Measurements from ENCODE around the gene NFU1.

Gene NFU1

GRCh38 chr2:69465513-69466456, 28.6 kb upstream of the NFU1 start:
- Histone ChIP-seq H3K4me1 (ENCODE audit: control insufficient read depth, insufficient read depth, low read length) (no peaks in the 10 kb centered on the region), H3K9me3 (ENCODE audit: control insufficient read depth, insufficient read depth, low read depth, low read length) (no peaks in the 10 kb centered on the region), H3K4me3 (ENCODE audit: low read depth, low read length) (no peak overlapping the region), H3K36me3 (ENCODE audit: control insufficient read depth in 2 of 2, insufficient read depth in 1 of 2, low read length in 2 of 2) (peaks cover 0 to 16% of the 10 kb centered on the region in 2 experiments; a peak in 1 of 3 replicates), H3K27ac (ENCODE audit: extremely low read depth, low read depth, low read length) (no peak overlapping the region)
- TF ChIP-seq GFI1B (tag by site-specific recombination; IDR thresholded peaks at IDR 0.05) = no peak
- TF ChIP-seq INSM2 (tag by site-specific recombination; IDR thresholded peaks at IDR 0.05) = no peak
- no peak for TF ChIP-seq YY2 (tag by site-specific recombination; IDR thresholded peaks at IDR 0.05)
- no peak for TF ChIP-seq ZBTB20 (tag by site-specific recombination; IDR thresholded peaks at IDR 0.05)
- TF ChIP-seq ZNF830 (tag by site-specific recombination; IDR thresholded peaks at IDR 0.05; ENCODE audit: low read depth) = no peak
- no peak for TF ChIP-seq ZNF692 (tag by site-specific recombination; IDR thresholded peaks at IDR 0.05)
- no peak for TF ChIP-seq HOXC10 (CRISPR knock-in tag; IDR thresholded peaks at IDR 0.05)
- no peak for TF ChIP-seq ZNF555 (tag by site-specific recombination; conservative IDR thresholded peaks at IDR 0.05)
- no peak for TF ChIP-seq ZNF624 (tag by site-specific recombination; IDR thresholded peaks at IDR 0.05)
- TF ChIP-seq MZF1 (tag by site-specific recombination; IDR thresholded peaks at IDR 0.05; ENCODE audit: borderline replicate concordance) = no peak
- no peak for TF ChIP-seq ZNF747 (tag by site-specific recombination; IDR thresholded peaks at IDR 0.05)
- no peak for TF ChIP-seq ZNF112 (tag by site-specific recombination; IDR thresholded peaks at IDR 0.05)
- no peak for TF ChIP-seq BCL11A (tag by site-specific recombination; IDR thresholded peaks at IDR 0.05; ENCODE audit: low read depth)
- TF ChIP-seq ZNF791 (tag by site-specific recombination; IDR thresholded peaks at IDR 0.05) = no peak
- no peak for TF ChIP-seq ZNF623 (tag by site-specific recombination; IDR thresholded peaks at IDR 0.05)
- no peak for TF ChIP-seq GLI4 (tag by site-specific recombination; IDR thresholded peaks at IDR 0.05)
- TF ChIP-seq ZBTB1 (tag by site-specific recombination; IDR thresholded peaks at IDR 0.05) = no peak
- TF ChIP-seq SCRT1 (tag by site-specific recombination; IDR thresholded peaks at IDR 0.05; ENCODE audit: borderline replicate concordance) = no peak
- no peak for TF ChIP-seq ZNF280D (tag by site-specific recombination; IDR thresholded peaks at IDR 0.05)
- CTCF ChIA-PET = interaction anchor here (0.6 to 1.1 kb wide), 2 partner anchors 30 to 100 kb away, joined by 3 read pairs; no protein-coding TSS in a partner anchor
- POLR2A ChIA-PET = interaction anchor here (0.6 to 1.0 kb wide), 2 partner anchors 28 to 160 kb away, joined by 3 to 9 read pairs; partner anchors contain the start of gene NFU1

- Histone ChIP-seq H3K27ac (ENCODE audit: extremely low read depth, low read depth, low read length) (no peak overlapping the region), H3K4me3 (ENCODE audit: low read depth, low read length) (no peak overlapping the region), H3K9me3 (ENCODE audit: control insufficient read depth, insufficient read depth, low read depth, low read length) (no peaks in the 10 kb centered on the region), H3K4me1 (ENCODE audit: control insufficient read depth, insufficient read depth, low read length) (no peaks in the 10 kb centered on the region), H3K36me3 (ENCODE audit: control insufficient read depth in 2 of 2, insufficient read depth in 1 of 2, low read length in 2 of 2) (peaks cover 0 to 16% of the 10 kb centered on the region in 2 experiments; a peak in 1 of 3 replicates)
- ChIA-PET CTCF (no interaction called here), POLR2A (no interaction called here)
- no peak for TF ChIP-seq ZNF501 (tag by site-specific recombination; IDR thresholded peaks at IDR 0.05)
- TF ChIP-seq ZNF747 (tag by site-specific recombination; IDR thresholded peaks at IDR 0.05) = no peak
- TF ChIP-seq ZNF280C (tag by site-specific recombination; IDR thresholded peaks at IDR 0.05) = no peak
- no peak for TF ChIP-seq ATF2 (tag by site-specific recombination; IDR thresholded peaks at IDR 0.05; ENCODE audit: low read depth)
Observed at GRCh38 chr2:69464575-69464974, 27.3 kb upstream of the NFU1 start.
